H9 (cell line): Measurements from ENCODE around the gene LTB4R2. TPM values are rescaled to one million over a fixed set of nuclear protein-coding genes. Genes with fewer than 3 reads are reported as not detected.

Experiments used
- DNase-seq: peaks from one replicate; pipeline ENCODE4 v3.0.0-alpha.2; 2017
- H2AFZ ChIP-seq: one replicate; pipeline ENCODE4 v1.6.1; 2013; ENCODE audit warnings: mild to moderate bottlenecking, low read length, control low read depth, moderate library complexity
- H2AK5ac ChIP-seq: 2 replicates; pipeline ENCODE4 v1.6.1; 2013; ENCODE audit warnings: low read length, control low read depth, mixed read lengths; ENCODE audit not compliant: insufficient read length
- H2BK120ac ChIP-seq: one replicate; pipeline ENCODE4 v1.6.1; 2013; ENCODE audit warnings: low read depth, mild to moderate bottlenecking, low read length, control low read depth, inconsistent platforms; ENCODE audit not compliant: poor library complexity, severe bottlenecking
- H2BK12ac ChIP-seq: 2 replicates; pipeline ENCODE4 v1.6.1; 2013; ENCODE audit warnings: low read length, control low read depth, mixed read lengths, low read depth; ENCODE audit not compliant: insufficient read length
- H2BK15ac ChIP-seq: 2 replicates; pipeline ENCODE4 v1.6.1; 2013; ENCODE audit warnings: low read depth, low read length, control low read depth
- H2BK20ac ChIP-seq: one replicate; pipeline ENCODE4 v1.6.1; 2013; ENCODE audit warnings: low read depth, mild to moderate bottlenecking, low read length, control low read depth, inconsistent platforms; ENCODE audit not compliant: poor library complexity, severe bottlenecking
- H2BK5ac ChIP-seq: 2 replicates; pipeline ENCODE4 v1.6.1; 2013; ENCODE audit warnings: low read length, control low read depth, mixed read lengths; ENCODE audit not compliant: insufficient read length
- H3K14ac ChIP-seq: 2 replicates; pipeline ENCODE4 v1.6.1; 2013; ENCODE audit warnings: low read length, control low read depth; ENCODE audit not compliant: insufficient read depth
- H3K18ac ChIP-seq: 2 replicates; pipeline ENCODE4 v1.6.1; 2013; ENCODE audit warnings: low read depth, mild to moderate bottlenecking, mixed read lengths, low read length, control low read depth; ENCODE audit not compliant: insufficient read length
- H3K23ac ChIP-seq: 2 replicates; pipeline ENCODE4 v1.6.1; 2013; ENCODE audit warnings: low read length, control low read depth, mixed read lengths, low read depth; ENCODE audit not compliant: insufficient read length
- H3K23me2 ChIP-seq: 2 replicates; pipeline ENCODE4 v1.6.1; 2013; ENCODE audit warnings: low read depth, mild to moderate bottlenecking, mixed read lengths, low read length, control low read depth; ENCODE audit not compliant: insufficient read length, poor library complexity, severe bottlenecking
- H3K27ac ChIP-seq: 2 replicates; pipeline ENCODE4 v1.5.1; 2013; ENCODE audit warnings: low read length, control low read depth, mixed read lengths, low read depth; ENCODE audit not compliant: insufficient read length
- H3K27me3 ChIP-seq: 2 replicates; pipeline ENCODE4 v1.6.1; 2013; ENCODE audit warnings: low read length, control low read depth, inconsistent platforms; ENCODE audit not compliant: insufficient read depth
- H3K4ac ChIP-seq: 2 replicates; pipeline ENCODE4 v1.6.1; 2013; ENCODE audit warnings: low read depth, mild to moderate bottlenecking, control low read depth, inconsistent platforms, low read length, moderate library complexity
- H3K4me1 ChIP-seq: 2 replicates; pipeline ENCODE4 v1.6.1; 2013; ENCODE audit warnings: low read length, control low read depth, inconsistent platforms; ENCODE audit not compliant: insufficient read depth
- H3K4me2 ChIP-seq: 2 replicates; pipeline ENCODE4 v1.6.1; 2013; ENCODE audit warnings: low read length, control low read depth, mixed read lengths; ENCODE audit not compliant: insufficient read length, insufficient read depth
- H3K56ac ChIP-seq: 2 replicates; pipeline ENCODE4 v1.6.1; 2013; ENCODE audit warnings: low read depth, mild to moderate bottlenecking, mixed read lengths, low read length, control low read depth; ENCODE audit not compliant: insufficient read length
- H3K79me1 ChIP-seq: 2 replicates; pipeline ENCODE4 v1.6.1; 2013; ENCODE audit warnings: low read depth, mild to moderate bottlenecking, moderate library complexity, low read length, control low read depth, inconsistent platforms; ENCODE audit not compliant: insufficient read depth, poor library complexity, severe bottlenecking
- H3K79me2 ChIP-seq: 2 replicates; pipeline ENCODE4 v1.6.1; 2013; ENCODE audit warnings: low read length, control low read depth, inconsistent platforms; ENCODE audit not compliant: insufficient read depth
- H3K9ac ChIP-seq: 2 replicates; pipeline ENCODE4 v1.6.1; 2013; ENCODE audit warnings: low read length, control low read depth, mixed read lengths; ENCODE audit not compliant: insufficient read length; ENCODE audit errors: extremely low read depth
- H3K9me3 ChIP-seq: one replicate; pipeline ENCODE4 v1.6.1; 2013; ENCODE audit warnings: low read depth, low read length, inconsistent platforms; ENCODE audit not compliant: control insufficient read depth
- H3T11ph ChIP-seq: one replicate; pipeline ENCODE4 v1.6.1; 2013; ENCODE audit warnings: mild to moderate bottlenecking, low read length, control low read depth, inconsistent platforms
- H4K20me1 ChIP-seq: one replicate; pipeline ENCODE4 v1.6.1; 2013; ENCODE audit not compliant: control insufficient read depth, insufficient read length, insufficient read depth
- H4K5ac ChIP-seq: 2 replicates; pipeline ENCODE4 v1.6.1; 2013; ENCODE audit warnings: low read depth, mild to moderate bottlenecking, mixed read lengths, low read length, control low read depth; ENCODE audit not compliant: insufficient read length
- H4K8ac ChIP-seq: replicated peaks from 2 replicates; pipeline ENCODE4 v1.6.1; 2013; ENCODE audit warnings: low read length, control low read depth, mixed read lengths, low read depth; ENCODE audit not compliant: insufficient read length
- H4K91ac ChIP-seq: 2 replicates; pipeline ENCODE4 v1.6.1; 2013; ENCODE audit warnings: low read depth, mild to moderate bottlenecking, moderate library complexity, mixed read lengths, low read length, control low read depth; ENCODE audit not compliant: insufficient read length
- H3K27ac Mint-ChIP-seq, 3 experiments: 2 replicates in 2 of 3; 3 replicates in 1 of 3; pipeline ENCODE4 v1.8.0; 2020 to 2021; ENCODE audit warnings: mixed read lengths in 3 of 3, mild to moderate bottlenecking in 1 of 3, moderate library complexity in 1 of 3
- H3K27me3 Mint-ChIP-seq: 2 replicates; pipeline ENCODE4 v1.8.0; 2021; ENCODE audit warnings: low read depth, mild to moderate bottlenecking, moderate library complexity, mixed read lengths
- H3K36me3 Mint-ChIP-seq, 3 experiments: 2 replicates in 2 of 3; 3 replicates in 1 of 3; pipeline ENCODE4 v1.8.0; 2020 to 2021; ENCODE audit warnings: low read depth in 3 of 3, mixed read lengths in 3 of 3; ENCODE audit not compliant: insufficient read depth in 1 of 3
- H3K4me1 Mint-ChIP-seq, 2 experiments: 2 replicates each; pipeline ENCODE4 v1.8.0; 2020; ENCODE audit warnings: mixed read lengths in 2 of 2
- H3K4me3 Mint-ChIP-seq, 2 experiments: 2 replicates in 1 of 2; 3 replicates in 1 of 2; pipeline ENCODE4 v1.8.0; 2020 to 2021; ENCODE audit warnings: mild to moderate bottlenecking in 2 of 2, mixed read lengths in 2 of 2, moderate library complexity in 1 of 2
- H3K9me3 Mint-ChIP-seq, 2 experiments: 2 replicates in 1 of 2; 3 replicates in 1 of 2; pipeline ENCODE4 v1.8.0; 2020; ENCODE audit warnings: mild to moderate bottlenecking in 2 of 2, mixed read lengths in 2 of 2, moderate library complexity in 1 of 2
- CTCF ChIP-seq: fragments of 200-600 bp; sonication (generic); conservative IDR thresholded peaks from 3 replicates; pipeline ENCODE4 v1.8.0; 2021; ENCODE audit warnings: antibody characterized with exemption, mild to moderate bottlenecking
- WGBS: extraction: QIAGEN DNeasy Blood & Tissue Kit; methylation state at CpG from one replicate; pipeline ENCODE4 v1.1.7; 2013; ENCODE audit warnings: missing lambda C conversion rate, low lambda C conversion rate, mixed read lengths; ENCODE audit not compliant: insufficient read length; ENCODE audit errors: extremely low coverage; 5-methylcytosine and 5-hydroxymethylcytosine counted together
- total RNA-seq: library from RNA; stranded (reverse); gene quantifications from 2 replicates; pipeline ENCODE4 v1.2.1, GENCODE V29; 2021

The LTB4R2 gene
- total RNA-seq, 1 experiment from 2014 or later: 13.4 TPM

GRCh38 chr14:24261969-24262327 is 48.0 kb upstream of the LTB4R2 start:
- Mint-ChIP-seq H3K4me3 (no peak overlapping the region), H3K27ac (no peak overlapping the region), H3K36me3 (peaks cover under 1 to 12% (median 9%) of the 10 kb centered on the region in 3 experiments; a peak in 5 of 7 replicates), H3K4me1 (no peaks in the 10 kb centered on the region; a peak in 2 of 4 replicates), H3K27me3 (no peaks in the 10 kb centered on the region; the same call in 1 of the 2 replicates), H3K9me3 (no peaks in the 10 kb centered on the region)
- H3K23ac ChIP-seq: no peak overlapping the region
- H4K20me1 ChIP-seq: no peaks in the 10 kb centered on the region
- H3K79me2 ChIP-seq: no peaks in the 10 kb centered on the region
- WGBS: no CpG with 5 or more reads among the region's 19 CpGs
- H2BK20ac ChIP-seq: no peak overlapping the region
- no peaks in the 10 kb centered on the region for H3K9me3 ChIP-seq
- no peaks in the 10 kb centered on the region for H3K23me2 ChIP-seq
- no peak overlapping the region for H3T11ph ChIP-seq
- H3K18ac ChIP-seq: no peak overlapping the region
- no peak overlapping the region for H3K9ac ChIP-seq
- no peak overlapping the region for H2BK15ac ChIP-seq
- H3K4ac ChIP-seq: no peak overlapping the region
- H3K56ac ChIP-seq: no peak overlapping the region
- H3K27ac ChIP-seq: no peak overlapping the region
- H3K4me2 ChIP-seq: no peak overlapping the region
- no peak overlapping the region for H4K8ac ChIP-seq
- H2BK12ac ChIP-seq: no peak overlapping the region
- H4K5ac ChIP-seq: no peak overlapping the region
- DNase-seq: no peak
- H2BK120ac ChIP-seq: no peak overlapping the region
- H3K4me1 ChIP-seq: no peaks in the 10 kb centered on the region
- H2AFZ ChIP-seq: no peak overlapping the region
- H4K91ac ChIP-seq: no peak overlapping the region
- H3K79me1 ChIP-seq: no peaks in the 10 kb centered on the region
- no peak overlapping the region for H2AK5ac ChIP-seq
- no peak for TF ChIP-seq CTCF
- H3K14ac ChIP-seq: no peak overlapping the region; the same call in 1 of the 2 replicates
- H3K27me3 ChIP-seq: no peaks in the 10 kb centered on the region
- H2BK5ac ChIP-seq: no peak overlapping the region
